HEK293 (cell line): ENCODE results near the gene ST3GAL5.

Experiments
- CTCF ChIA-PET: fragments of 350-600 bp; formaldehyde crosslinking; extraction: SDS; loops from one replicate; lab custom pipeline; 2021; ENCODE audit warnings: antibody characterized with exemption; lab: Yijun Ruan, JAX
- POLR2A ChIA-PET: fragments of 300-600 bp; formaldehyde crosslinking; extraction: SDS; loops from one replicate; lab custom pipeline; 2020; ENCODE audit warnings: antibody characterized with exemption, inconsistent platforms; lab: Yijun Ruan, JAX
- H3K27ac ChIP-seq: fragments of 200-500 bp; sonication (Bioruptor generic); 2 replicates; pipeline ENCODE4 v1.5.1; 2014; ENCODE audit warnings: low read depth, low read length, control low read depth, inconsistent platforms; ENCODE audit errors: extremely low read depth
- H3K36me3 ChIP-seq, 2 experiments: fragments of 200-500 bp in 1 of 2; sonication (Bioruptor generic) in 1 of 2; 1 replicate in 1 of 2; 2 replicates in 1 of 2; pipeline ENCODE4 v1.5.1; 2014 to 2017; ENCODE audit warnings: inconsistent platforms in 2 of 2, low read length in 2 of 2; ENCODE audit not compliant: control insufficient read depth in 2 of 2, insufficient read depth in 1 of 2
- H3K4me1 ChIP-seq: fragments of 200-500 bp; sonication (Bioruptor generic); 2 replicates; pipeline ENCODE4 v1.5.1; 2014; ENCODE audit warnings: mild to moderate bottlenecking, low read length, inconsistent platforms; ENCODE audit not compliant: control insufficient read depth, insufficient read depth
- H3K4me3 ChIP-seq: 2 replicates; pipeline ENCODE4 v1.5.1; 2011; ENCODE audit warnings: low read depth, mild to moderate bottlenecking, control low read depth, low read length, moderate library complexity
- H3K9me3 ChIP-seq: fragments of 200-500 bp; sonication (Bioruptor generic); 2 replicates; pipeline ENCODE4 v1.5.1; 2014; ENCODE audit warnings: low read depth, low read length, inconsistent platforms; ENCODE audit not compliant: control insufficient read depth, insufficient read depth
- GFI1B ChIP-seq: fragments of 450-650 bp; formaldehyde crosslinking; IDR thresholded peaks from 2 replicates; pipeline ENCODE4 v1.5.1; 2016; ENCODE audit warnings: missing biosample characterization, missing genetic modification characterization
- GLIS1 ChIP-seq: fragments of 450-650 bp; formaldehyde crosslinking; IDR thresholded peaks from 2 replicates; pipeline ENCODE4 v1.5.1; 2016; ENCODE audit warnings: missing biosample characterization, missing genetic modification characterization
- HOXA7 ChIP-seq: sonication (generic); formaldehyde crosslinking; IDR thresholded peaks from 2 replicates; pipeline ENCODE4 v1.8.1; 2022; ENCODE audit warnings: missing genetic modification reagents, borderline replicate concordance
- HOXC10 ChIP-seq: sonication (generic); formaldehyde crosslinking; IDR thresholded peaks from 2 replicates; pipeline ENCODE4 v1.8.1; 2023; ENCODE audit warnings: mild to moderate bottlenecking, missing genetic modification reagents
- PRDM10 ChIP-seq: fragments of 450-650 bp; formaldehyde crosslinking; IDR thresholded peaks from 2 replicates; pipeline ENCODE4 v1.5.1; 2016; ENCODE audit warnings: missing biosample characterization, missing genetic modification characterization
- SP3 ChIP-seq: fragments of 450-650 bp; formaldehyde crosslinking; IDR thresholded peaks from 2 replicates; pipeline ENCODE4 v1.5.1; 2016; ENCODE audit warnings: missing biosample characterization, missing genetic modification characterization
- ZBTB11 ChIP-seq: fragments of 450-650 bp; formaldehyde crosslinking; conservative IDR thresholded peaks from 2 replicates; pipeline ENCODE4 v1.5.1; 2016; ENCODE audit warnings: low read depth, missing biosample characterization, missing genetic modification characterization
- ZBTB26 ChIP-seq: fragments of 450-650 bp; formaldehyde crosslinking; optimal IDR thresholded peaks from 2 replicates; pipeline ENCODE3; 2016; ENCODE audit warnings: missing biosample characterization, mild to moderate bottlenecking, missing genetic modification characterization
- ZBTB49 ChIP-seq: fragments of 450-650 bp; formaldehyde crosslinking; IDR thresholded peaks from 2 replicates; pipeline ENCODE4 v1.5.1; 2016; ENCODE audit warnings: missing biosample characterization, missing genetic modification characterization, low read depth
- ZFHX2 ChIP-seq: fragments of 450-650 bp; formaldehyde crosslinking; conservative IDR thresholded peaks from 2 replicates; pipeline ENCODE4 v1.5.1; 2016; ENCODE audit warnings: missing biosample characterization, missing genetic modification characterization
- ZFP37 ChIP-seq: fragments of 450-650 bp; formaldehyde crosslinking; IDR thresholded peaks from 2 replicates; pipeline ENCODE4 v1.5.1; 2016; ENCODE audit warnings: missing biosample characterization, missing genetic modification characterization
- ZNF169 ChIP-seq: fragments of 450-650 bp; formaldehyde crosslinking; IDR thresholded peaks from 2 replicates; pipeline ENCODE4 v1.5.1; 2016; ENCODE audit warnings: missing biosample characterization, missing genetic modification characterization
- ZNF18 ChIP-seq: fragments of 450-650 bp; formaldehyde crosslinking; IDR thresholded peaks from 2 replicates; pipeline ENCODE4 v1.5.1; 2016; ENCODE audit warnings: missing biosample characterization, missing genetic modification characterization
- ZNF19 ChIP-seq: fragments of 450-650 bp; formaldehyde crosslinking; IDR thresholded peaks from 2 replicates; pipeline ENCODE4; 2016; ENCODE audit warnings: missing biosample characterization, missing genetic modification characterization, low read depth
- ZNF404 ChIP-seq: fragments of 450-650 bp; formaldehyde crosslinking; IDR thresholded peaks from 2 replicates; pipeline ENCODE4 v1.5.1; 2017; ENCODE audit warnings: missing biosample characterization, missing genetic modification characterization
- ZNF510 ChIP-seq: fragments of 450-650 bp; formaldehyde crosslinking; IDR thresholded peaks from 2 replicates; pipeline ENCODE4 v1.5.1; 2018; ENCODE audit warnings: mild to moderate bottlenecking, missing genetic modification characterization, missing biosample characterization; ENCODE audit not compliant: insufficient replicate concordance
- ZNF629 ChIP-seq: fragments of 450-650 bp; formaldehyde crosslinking; IDR thresholded peaks from 2 replicates; pipeline ENCODE4 v1.5.1; 2017; ENCODE audit warnings: missing biosample characterization, missing genetic modification characterization
- ZNF670 ChIP-seq: fragments of 450-650 bp; formaldehyde crosslinking; IDR thresholded peaks from 2 replicates; pipeline ENCODE4 v1.5.1; 2016; ENCODE audit warnings: missing biosample characterization, missing genetic modification characterization, low read depth
- ZNF777 ChIP-seq: fragments of 450-650 bp; formaldehyde crosslinking; IDR thresholded peaks from 2 replicates; pipeline ENCODE4 v1.5.1; 2017; ENCODE audit warnings: missing biosample characterization, missing genetic modification characterization, borderline replicate concordance
- ZNF785 ChIP-seq: fragments of 450-650 bp; formaldehyde crosslinking; IDR thresholded peaks from 2 replicates; pipeline ENCODE4 v1.5.1; 2016; ENCODE audit warnings: missing biosample characterization, missing genetic modification characterization

ST3GAL5 gene

GRCh38 chr2:85867556-85868292 is 21.1 kb downstream of the ST3GAL5 start (continued):
- TF ChIP-seq PRDM10 (tag by site-specific recombination) (no peak), HOXC10 (CRISPR knock-in tag) (no peak), ZNF510 (tag by site-specific recombination) (no peak), ZBTB49 (tag by site-specific recombination) (no peak)

GRCh38 chr2:85867121-85867520 is 21.7 kb downstream of the ST3GAL5 start:
- TF ChIP-seq GFI1B (no peak), ZNF404 (tag by site-specific recombination) (no peak), ZNF18 (tag by site-specific recombination) (no peak), ZNF670 (tag by site-specific recombination) (no peak), ZNF629 (tag by site-specific recombination) (no peak), ZNF785 (tag by site-specific recombination) (no peak)
- H3K36me3 ChIP-seq: no peaks in the 10 kb centered on the region
- CTCF ChIA-PET: interaction anchor here (0.7 to 1.8 kb wide), 4 partner anchors 12 to 213 kb away, joined by 3 to 5 read pairs (median 4); no protein-coding TSS in a partner anchor
- no peaks in the 10 kb centered on the region for H3K9me3 ChIP-seq
- POLR2A ChIA-PET: no interaction called here
- no peak overlapping the region for H3K27ac ChIP-seq
- H3K4me3 ChIP-seq: no peak overlapping the region
- no peaks in the 10 kb centered on the region for H3K4me1 ChIP-seq

- Histone ChIP-seq H3K36me3 (no peaks in the 10 kb centered on the region), H3K4me3 (no peak overlapping the region), H3K4me1 (no peaks in the 10 kb centered on the region), H3K9me3 (no peaks in the 10 kb centered on the region), H3K27ac (no peak overlapping the region)
- ChIA-PET CTCF (interaction anchor here (0.6 to 1.8 kb wide), 5 partner anchors 13 to 214 kb away, joined by 3 to 5 read pairs (median 4); no protein-coding TSS in a partner anchor), POLR2A (no interaction called here)
- TF ChIP-seq ZNF777 (tag by site-specific recombination): no peak
- no peak for TF ChIP-seq SP3 (tag by site-specific recombination)
- no peak for TF ChIP-seq ZFP37
- no peak for TF ChIP-seq ZNF19 (tag by site-specific recombination)
- no peak for TF ChIP-seq ZBTB26
- no peak for TF ChIP-seq ZBTB11 (tag by site-specific recombination)
- no peak for TF ChIP-seq GLIS1
- TF ChIP-seq HOXA7 (CRISPR knock-in tag): no peak
- no peak for TF ChIP-seq ZFHX2 (tag by site-specific recombination)
- no peak for TF ChIP-seq ZNF169 (tag by site-specific recombination)
These were observed 22.6 kb downstream of the ST3GAL5 start for GRCh38 chr2:85866165-85866659.
